K562 (cell line): ENCODE results near the gene VSIG2. TPM values are rescaled to one million over a fixed set of nuclear protein-coding genes. Genes with fewer than 3 reads are reported as not detected.

Experiments used
- ATAC-seq: fragments of 200-7000 bp; cut with Tn5 transposase; 3 replicates; pipeline ENCODE4 v1.9.1; 2020; ENCODE audit warnings: moderate library complexity
- BruUV-seq: library from RNA; stranded (reverse); fragments of 400-500 nt; replicated peaks from 2 replicates; lab custom pipeline; 2021; lab: Mats Ljungman, UMichigan
- CTCF ChIA-PET: fragments of 300-600 bp; formaldehyde crosslinking; extraction: SDS; loops from one replicate; lab custom pipeline; 2021; ENCODE audit warnings: low intra/inter-chr PET ratio; lab: Yijun Ruan, JAX
- POLR2A ChIA-PET: fragments of 300-600, 350-650 bp; sonication (Branson Sonifier 250); formaldehyde crosslinking; extraction: SDS; loops from one replicate; lab custom pipeline; 2021; ENCODE audit warnings: antibody characterized with exemption, inconsistent platforms; lab: Yijun Ruan, JAX
- DNase-seq, 4 experiments: peaks; one replicate each; pipeline versions ENCODE4 v3.0.0 to v3.0.0-alpha.2; 2011 to 2018; ENCODE audit warnings: low spot score in 3 of 4, mixed read lengths in 3 of 4; ENCODE audit errors: extremely low read depth in 1 of 4
- FAIRE-seq: peaks from 2 replicates; lab custom pipeline; 2011; peaks lifted over from hg19 to GRCh38; lab: Jason Lieb, UNC
- H2AFZ ChIP-seq: 2 replicates; pipeline ENCODE4 v1.6.0; 2011; ENCODE audit warnings: low read depth, low read length, control low read depth, inconsistent platforms
- H3K27ac ChIP-seq: fragments of 200-600 bp; 3 replicates; pipeline ENCODE4 v1.8.0; 2011; ENCODE audit warnings: low read depth, mild to moderate bottlenecking, control low read depth, inconsistent platforms, low read length, moderate library complexity, mixed read lengths; ENCODE audit errors: extremely low read depth
- H3K27me3 ChIP-seq, 2 experiments: fragments of 300-600 bp in 1 of 2; 2 replicates in 1 of 2; 3 replicates in 1 of 2; pipeline versions ENCODE4 v1.6.0 to v1.8.0; 2011; ENCODE audit warnings: inconsistent platforms in 2 of 2, low read length in 2 of 2, mild to moderate bottlenecking in 1 of 2, mixed read lengths in 1 of 2, moderate library complexity in 1 of 2; ENCODE audit not compliant: control insufficient read depth in 2 of 2, insufficient read depth in 2 of 2
- H3K36me3 ChIP-seq: fragments of 300-600 bp; 3 replicates; pipeline ENCODE4 v1.8.0; 2011; ENCODE audit warnings: mild to moderate bottlenecking, low read length, inconsistent platforms; ENCODE audit not compliant: control insufficient read depth, insufficient read depth
- H3K4me1 ChIP-seq, 2 experiments: fragments of 200-600 bp in 1 of 2; replicated peaks in 1 of 2; 2 replicates in 1 of 2; 3 replicates in 1 of 2; pipeline versions ENCODE4 v1.5.1 to v1.8.0; 2011; ENCODE audit warnings: inconsistent platforms in 2 of 2, low read length in 2 of 2, mild to moderate bottlenecking in 1 of 2, mixed read lengths in 1 of 2, moderate library complexity in 1 of 2; ENCODE audit not compliant: control insufficient read depth in 2 of 2, insufficient read depth in 2 of 2
- H3K4me2 ChIP-seq: 2 replicates; pipeline ENCODE4 v1.6.1; 2011; ENCODE audit warnings: low read length, control low read depth, inconsistent platforms, mixed read lengths; ENCODE audit not compliant: insufficient read depth
- H3K4me3 ChIP-seq: fragments of 200-600 bp; sonication (generic), shearing (Covaris generic); 2 replicates; pipeline ENCODE4 v1.5.1; 2016; ENCODE audit warnings: control low read depth, inconsistent platforms
- H3K79me2 ChIP-seq: fragments of 200-600 bp; 3 replicates; pipeline ENCODE4 v1.8.0; 2011; ENCODE audit warnings: low read length, inconsistent platforms; ENCODE audit not compliant: control insufficient read depth, insufficient read depth
- H3K9ac ChIP-seq, 2 experiments: 2 replicates each; pipeline versions ENCODE4 v1.6.0 to v1.6.1; 2011; ENCODE audit warnings: low read depth in 2 of 2, low read length in 2 of 2, control low read depth in 1 of 2, inconsistent platforms in 1 of 2, mild to moderate bottlenecking in 1 of 2, mixed read lengths in 1 of 2; ENCODE audit not compliant: insufficient read depth in 1 of 2
- H3K9me1 ChIP-seq: one replicate; pipeline ENCODE4 v1.6.0; 2011; ENCODE audit warnings: inconsistent platforms, mild to moderate bottlenecking, low read length, moderate library complexity; ENCODE audit not compliant: control insufficient read depth, insufficient read depth
- H3K9me3 ChIP-seq: replicated peaks from 2 replicates; pipeline ENCODE4 v1.5.1; 2011; ENCODE audit warnings: low read depth, low read length, inconsistent platforms; ENCODE audit not compliant: control insufficient read depth, insufficient read depth
- H4K20me1 ChIP-seq: replicated peaks from 2 replicates; pipeline ENCODE4 v1.6.1; 2011; ENCODE audit warnings: low read length, inconsistent platforms, mixed read lengths; ENCODE audit not compliant: control insufficient read depth, insufficient read depth
- CBX1 ChIP-seq: sonication (generic); IDR thresholded peaks from 2 replicates; pipeline ENCODE4 v1.6.1; 2016; ENCODE audit warnings: antibody characterized with exemption, low read depth, mild to moderate bottlenecking
- FOSL1 ChIP-seq: fragments of 200-800 bp; sonication (Bioruptor generic); conservative IDR thresholded peaks from 2 replicates; pipeline ENCODE4 v1.6.1; 2016; ENCODE audit warnings: missing genetic modification characterization, missing compliant biosample characterization
- KLF1 ChIP-seq: fragments of 450-650 bp; IDR thresholded peaks from 2 replicates; pipeline ENCODE4 v1.6.1; 2016; ENCODE audit warnings: missing genetic modification characterization, missing compliant biosample characterization
- KLF10 ChIP-seq: fragments of 250-450 bp; sonication (Bioruptor Pico); IDR thresholded peaks from 2 replicates; pipeline ENCODE4 v1.6.1; 2021; ENCODE audit warnings: matching md5 sums
- MAFK ChIP-seq: IDR thresholded peaks from 2 replicates; pipeline ENCODE4 v1.6.1; 2011; ENCODE audit warnings: low read length, improper control_type of control experiment
- NFATC3 ChIP-seq: fragments of 450-650 bp; IDR thresholded peaks from 2 replicates; pipeline ENCODE4 v1.6.1; 2017; ENCODE audit warnings: mild to moderate bottlenecking
- UBTF ChIP-seq, 2 experiments: IDR thresholded peaks; 2 replicates each; pipeline ENCODE4 v1.6.1; 2012; ENCODE audit warnings: improper control_type of control experiment in 2 of 2, low read depth in 2 of 2, low read length in 2 of 2, borderline replicate concordance in 1 of 2
- ZNF431 ChIP-seq: sonication (generic); formaldehyde crosslinking; IDR thresholded peaks from 2 replicates; pipeline ENCODE4 v1.8.0; 2022; ENCODE audit warnings: mild to moderate bottlenecking, missing genetic modification reagents
- ZNF57 ChIP-seq: fragments of 450-650 bp; formaldehyde crosslinking; IDR thresholded peaks from 2 replicates; pipeline ENCODE4 v1.4.0; 2020; ENCODE audit warnings: mild to moderate bottlenecking, moderate library complexity
- WGBS: fragments of 100-300 bp; shearing (Covaris generic); methylation state at CpG from one replicate; pipeline ENCODE4 v1.1.6; 2016; ENCODE audit warnings: low coverage, mixed read lengths; ENCODE audit not compliant: insufficient coverage; ENCODE audit errors: missing lambda C conversion rate; 5-methylcytosine and 5-hydroxymethylcytosine counted together
- in situ Hi-C: fragments of 300-500 bp; cut with MboI; formaldehyde crosslinking; loops from 4 replicates; pipeline ENCODE4 v1.15.0; 2018; ENCODE audit warnings: inconsistent platforms, mixed read lengths
- intact Hi-C: fragments of 100-400 bp; cut with micrococcal nuclease; formaldehyde crosslinking; loops from 2 replicates; pipeline ENCODE4 v1.14.2; 2022
- polyA plus RNA-seq, 8 experiments: library from polyadenylated mRNA; depleted of rRNA in 4 of 8; stranded (reverse) in 5 of 8; unstranded in 3 of 8; fragments of >200 nt; fragmentation: Nextera tagmentation in 2 of 8; fragmentation: Illumina TruSeq in 1 of 8; extraction: Ambion mirVana in 2 of 8; extraction: Trizol in 1 of 8; gene quantifications; 2 replicates each; pipeline versions ENCODE4 v1.2.1 to v1.2.3, GENCODE V29; 2011 to 2014; ENCODE audit warnings: inconsistent platforms in 1 of 8, missing spikeins in 1 of 8
- total RNA-seq, 7 experiments: library from RNA; depleted of rRNA in 6 of 7; stranded (reverse); fragments of >200 nt in 6 of 7; fragmentation: Illumina TruSeq in 2 of 7; extraction: Trizol in 2 of 7; gene quantifications; 2 replicates each; pipeline versions ENCODE4 v1.2.1 to v1.2.3, GENCODE V29; 2011 to 2021; ENCODE audit warnings: low replicate concordance in 1 of 7

VSIG2 gene
- total and polyA plus RNA-seq, 9 of the 15 experiments (the other 6 are each of a cell fraction or from before 2014, with no cell fraction given) = not detected

DNA sequence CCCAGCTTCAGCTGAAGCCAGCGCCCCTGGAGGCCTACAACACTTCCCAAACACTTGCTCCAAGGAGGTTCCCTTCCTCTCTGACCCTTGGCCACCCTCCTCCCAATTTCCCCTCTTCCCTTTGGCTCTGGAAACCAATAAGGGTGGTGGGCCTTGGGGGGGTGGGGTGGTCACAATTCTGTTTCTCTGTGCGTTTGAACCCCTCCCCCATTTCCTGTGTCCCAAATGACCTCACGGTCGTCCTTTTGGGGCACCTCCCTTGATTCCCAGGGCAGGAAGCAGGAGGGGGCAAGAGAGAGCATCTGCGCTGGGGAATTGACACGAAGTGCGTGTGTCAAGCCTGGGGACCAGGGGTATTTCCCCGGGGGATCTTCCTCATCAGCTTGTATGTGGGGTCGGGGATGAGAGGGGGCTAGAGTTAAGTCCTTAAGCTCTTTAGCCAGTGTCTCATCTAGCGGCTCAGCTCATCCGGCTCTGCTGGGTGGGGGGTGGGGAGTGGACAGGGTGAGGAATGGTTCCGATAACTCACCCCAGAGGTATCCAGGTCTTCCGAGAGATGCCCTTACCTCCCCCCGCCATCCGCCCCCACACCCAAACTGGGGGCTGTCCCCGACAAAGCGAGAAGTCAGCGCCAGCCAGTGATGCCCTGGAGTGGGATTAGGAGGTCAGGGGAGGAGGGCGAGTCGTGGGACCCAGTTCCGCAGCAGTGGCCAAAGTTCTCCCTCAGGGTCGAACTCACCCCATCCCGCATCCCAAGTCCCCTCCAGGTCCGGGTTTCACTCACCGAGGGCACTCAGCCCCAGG, 9.4 kb upstream of the VSIG2 start:
- Histone ChIP-seq H3K27ac (no peak overlapping the region), H3K27me3 (peaks cover 3 to 38% of the 10 kb centered on the region in 2 experiments; a peak in 4 of 5 replicates), H3K4me3 (peak overlapping the region; percentile 46), H3K9ac (peak overlapping the region in 1 of 2 experiments; percentile 91; a peak in 2 of 4 replicates), H3K36me3 (no peaks in the 10 kb centered on the region), H3K4me2 (peak overlapping the region; percentile 93), H3K9me3 (no peaks in the 10 kb centered on the region), H2AFZ (peak overlapping the region; percentile 56; the same call in 1 of the 2 replicates), H3K4me1 (peaks cover 0 to 36% of the 10 kb centered on the region in 2 experiments; a peak in 4 of 5 replicates), H4K20me1 (no peaks in the 10 kb centered on the region), H3K9me1 (no peaks in the 10 kb centered on the region), H3K79me2 (no peaks in the 10 kb centered on the region)
- CTCF ChIA-PET = interaction anchor here (0.6 to 2.6 kb wide), 4 partner anchors 26 to 92 kb away, joined by 3 to 24 read pairs (median 12); no protein-coding TSS in a partner anchor
- FAIRE-seq = no peak
- no peak for TF ChIP-seq KLF10 (CRISPR knock-in tag)
- 0 out of 2 replicates have a peak, but pooled peaks have one; percentile 13 for TF ChIP-seq CBX1
- DNase-seq = no peak
- in situ Hi-C loops = loop anchor here (10.0 kb wide), 2 partner anchors 87 to 347 kb away; partner anchors contain the start of genes SIAE and SPA17
- intact Hi-C loops = loop anchor here (10.0 kb wide), 1 partner anchor 347 kb away; no protein-coding TSS in a partner anchor
- POLR2A ChIA-PET = interaction anchor here (0.6 to 1.0 kb wide), 4 partner anchors 37 to 1127 kb away, joined by 3 to 4 read pairs (median 3); no protein-coding TSS in a partner anchor
- ATAC-seq = no peak
- no TSS peak for BruUV-seq
- WGBS = 34% methylated on average over 12 of the region's 25 CpGs

DNA sequence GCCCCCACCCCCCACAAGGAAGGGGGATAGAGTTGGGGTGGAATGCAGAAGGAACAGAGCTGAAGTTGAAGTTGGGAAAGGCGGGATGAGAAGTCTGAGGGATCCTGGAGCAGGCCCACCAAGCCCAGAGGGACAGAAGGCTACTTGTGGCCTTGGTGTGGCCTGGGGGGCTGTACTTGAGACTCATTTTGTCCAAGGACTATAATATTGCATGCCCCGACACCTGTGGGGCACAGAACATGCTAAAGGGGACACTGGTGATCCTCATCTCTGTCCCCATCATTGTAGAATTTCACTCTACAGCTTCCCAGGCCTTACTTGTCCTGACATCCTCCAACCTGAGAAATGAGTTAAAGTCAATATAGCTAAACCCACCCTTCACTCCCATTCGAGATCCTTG, 8.8 kb upstream of the VSIG2 start:
- no peak overlapping the region for H3K4me3 ChIP-seq
- DNase-seq = no peak
- no peak overlapping the region for H3K4me2 ChIP-seq
- H3K27me3 ChIP-seq = peaks cover 3 to 45% of the 10 kb centered on the region in 2 experiments; a peak in 4 of 5 replicates
- H3K36me3 ChIP-seq = no peaks in the 10 kb centered on the region
- no peaks in the 10 kb centered on the region for H4K20me1 ChIP-seq
- POLR2A ChIA-PET = interaction anchor here (0.6 to 0.8 kb wide), 3 partner anchors 68 to 1127 kb away, joined by 3 read pairs; no protein-coding TSS in a partner anchor
- no peak for ATAC-seq
- no peak overlapping the region for H3K27ac ChIP-seq
- in situ Hi-C loops (loop anchor here (10.0 kb wide), 2 partner anchors 86 to 346 kb away; partner anchors contain the start of genes SIAE and SPA17), intact Hi-C loops (loop anchor here (10.0 kb wide), 1 partner anchor 346 kb away; no protein-coding TSS in a partner anchor)
- 48% methylated on average over 3 of the region's 3 CpGs for WGBS
- H2AFZ ChIP-seq = no peak overlapping the region
- no peaks in the 10 kb centered on the region for H3K9me1 ChIP-seq
- H3K79me2 ChIP-seq = no peaks in the 10 kb centered on the region
- CTCF ChIA-PET = no interaction called here
- no TSS peak for BruUV-seq
- no peak overlapping the region; a peak in 1 of 4 replicates for H3K9ac ChIP-seq
- peaks cover 0 to 36% of the 10 kb centered on the region in 2 experiments; a peak in 4 of 5 replicates for H3K4me1 ChIP-seq
- H3K9me3 ChIP-seq = no peaks in the 10 kb centered on the region
- no peak for FAIRE-seq
- no peak for TF ChIP-seq NFATC3
- no peak for TF ChIP-seq MAFK
- TF ChIP-seq FOSL1 (tag) = no peak
- TF ChIP-seq ZNF57 (CRISPR knock-in tag) = no peak
- no peak for TF ChIP-seq KLF1
- no peak for TF ChIP-seq UBTF (IDR thresholded peaks at IDR 0.05; ENCODE audit: borderline replicate concordance in 1 of 2, low read depth in 2 of 2, low read length in 2 of 2)
- no peak for TF ChIP-seq ZNF431
